Osteoblast (primary cell): Measurements from ENCODE around the gene PTPRN2. TPM values are rescaled to one million over a fixed set of nuclear protein-coding genes. Genes with fewer than 3 reads are reported as not detected.

Source experiments
- DNase-seq: peaks from one replicate; pipeline ENCODE4 v3.0.0; 2011; ENCODE audit warnings: low spot score, mixed read lengths; ENCODE audit not compliant: insufficient read length; ENCODE audit errors: missing footprints
- H2AFZ ChIP-seq: 2 replicates; pipeline ENCODE4 v1.6.0; 2011; ENCODE audit warnings: mild to moderate bottlenecking, low read length
- H3K27ac ChIP-seq: 2 replicates; pipeline ENCODE4 v1.5.1; 2011; ENCODE audit warnings: mild to moderate bottlenecking, low read depth, low read length, moderate library complexity
- H3K27me3 ChIP-seq: 2 replicates; pipeline ENCODE4 v1.6.0; 2012; ENCODE audit warnings: mild to moderate bottlenecking, control low read depth, inconsistent platforms, low read length, moderate library complexity; ENCODE audit not compliant: insufficient read depth
- H3K36me3 ChIP-seq: 2 replicates; pipeline ENCODE4 v1.5.1; 2011; ENCODE audit warnings: mild to moderate bottlenecking, low read length, control low read depth, moderate library complexity; ENCODE audit not compliant: insufficient read depth
- H3K4me1 ChIP-seq: 2 replicates; pipeline ENCODE4 v1.5.1; 2011; ENCODE audit warnings: mild to moderate bottlenecking, low read length, control low read depth, moderate library complexity; ENCODE audit not compliant: insufficient read depth
- H3K4me2 ChIP-seq: 2 replicates; pipeline ENCODE4 v1.6.0; 2011; ENCODE audit warnings: mild to moderate bottlenecking, low read length; ENCODE audit not compliant: insufficient read depth
- H3K4me3 ChIP-seq: fragments of 200-600 bp; sonication (generic); 3 replicates; pipeline ENCODE4 v1.5.1; 2012; ENCODE audit warnings: mild to moderate bottlenecking, low read length, inconsistent platforms; ENCODE audit not compliant: insufficient read depth
- H3K79me2 ChIP-seq: 2 replicates; pipeline ENCODE4 v1.6.0; 2012; ENCODE audit warnings: mild to moderate bottlenecking, low read length, control low read depth, inconsistent platforms; ENCODE audit not compliant: insufficient read depth
- H3K9me3 ChIP-seq: 2 replicates; pipeline ENCODE4 v1.5.1; 2011; ENCODE audit warnings: low read depth, low read length, control low read depth
- H4K20me1 ChIP-seq: 2 replicates; pipeline ENCODE4 v1.6.0; 2012; ENCODE audit warnings: mild to moderate bottlenecking, low read length, control low read depth; ENCODE audit not compliant: insufficient read depth
- total RNA-seq: library from RNA; depleted of rRNA; stranded (reverse); fragments of >200 nt; gene quantifications from 2 replicates; pipeline ENCODE4 v1.2.3, GENCODE V29; 2012
- TF ChIP-seq, protein P1 (sequence below): IDR thresholded peaks from 2 replicates; pipeline ENCODE4 v1.5.1; 2011; ENCODE audit warnings: mild to moderate bottlenecking, low read depth, low read length, moderate library complexity; ENCODE audit errors: extremely low read depth

PTPRN2 gene
- total RNA-seq, 1 donor: 0.36 TPM

DNA sequence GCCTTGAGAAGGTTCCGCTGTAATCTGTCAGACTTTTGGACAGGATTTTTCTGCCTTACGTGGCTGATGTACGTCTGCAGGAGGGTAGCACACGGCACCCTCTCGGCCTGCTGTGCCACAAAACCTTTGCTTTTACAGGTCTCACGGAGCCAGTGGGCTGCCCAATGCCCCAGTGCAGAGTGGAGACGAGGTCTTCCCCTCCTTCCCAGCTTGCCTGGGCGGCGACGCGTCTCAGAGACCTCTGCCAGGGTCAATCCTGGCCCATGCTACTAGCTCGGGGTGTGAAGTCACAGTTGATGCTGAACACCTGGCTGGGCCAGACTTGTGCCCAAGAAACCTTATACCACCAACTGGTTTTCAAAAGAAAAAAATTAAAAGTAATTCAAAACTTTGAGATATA lies 724.4 kb downstream of the PTPRN2 start:
- H4K20me1 ChIP-seq: no peaks in the 10 kb centered on the region
- TF ChIP-seq, protein P1, sequence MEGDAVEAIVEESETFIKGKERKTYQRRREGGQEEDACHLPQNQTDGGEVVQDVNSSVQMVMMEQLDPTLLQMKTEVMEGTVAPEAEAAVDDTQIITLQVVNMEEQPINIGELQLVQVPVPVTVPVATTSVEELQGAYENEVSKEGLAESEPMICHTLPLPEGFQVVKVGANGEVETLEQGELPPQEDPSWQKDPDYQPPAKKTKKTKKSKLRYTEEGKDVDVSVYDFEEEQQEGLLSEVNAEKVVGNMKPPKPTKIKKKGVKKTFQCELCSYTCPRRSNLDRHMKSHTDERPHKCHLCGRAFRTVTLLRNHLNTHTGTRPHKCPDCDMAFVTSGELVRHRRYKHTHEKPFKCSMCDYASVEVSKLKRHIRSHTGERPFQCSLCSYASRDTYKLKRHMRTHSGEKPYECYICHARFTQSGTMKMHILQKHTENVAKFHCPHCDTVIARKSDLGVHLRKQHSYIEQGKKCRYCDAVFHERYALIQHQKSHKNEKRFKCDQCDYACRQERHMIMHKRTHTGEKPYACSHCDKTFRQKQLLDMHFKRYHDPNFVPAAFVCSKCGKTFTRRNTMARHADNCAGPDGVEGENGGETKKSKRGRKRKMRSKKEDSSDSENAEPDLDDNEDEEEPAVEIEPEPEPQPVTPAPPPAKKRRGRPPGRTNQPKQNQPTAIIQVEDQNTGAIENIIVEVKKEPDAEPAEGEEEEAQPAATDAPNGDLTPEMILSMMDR: no peak

DNA sequence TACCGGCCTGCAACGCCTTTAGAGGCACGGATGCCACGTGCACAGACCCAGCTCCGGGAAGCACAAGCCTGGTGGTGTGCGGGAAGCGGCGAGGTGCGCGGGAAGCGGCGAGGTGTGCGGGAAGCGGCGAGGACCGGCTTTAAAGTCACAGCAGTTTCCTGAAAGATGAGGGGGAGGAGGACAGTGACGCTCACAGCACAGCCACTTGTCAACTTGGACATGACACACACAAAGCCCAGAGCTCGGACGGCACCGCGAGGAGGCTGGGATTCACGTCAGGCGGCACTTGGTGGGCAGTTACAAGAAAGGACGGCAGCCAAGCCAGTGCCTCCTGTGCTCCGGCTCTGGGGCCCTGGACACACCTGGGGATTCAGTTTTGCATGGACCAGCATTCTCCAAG lies 724.9 kb downstream of the PTPRN2 start:
- H3K4me1 ChIP-seq: no peaks in the 10 kb centered on the region
- no peak overlapping the region for H3K4me3 ChIP-seq
- H3K27ac ChIP-seq: no peak overlapping the region
- no peaks in the 10 kb centered on the region for H3K36me3 ChIP-seq
- no peaks in the 10 kb centered on the region for H3K9me3 ChIP-seq
- DNase-seq: no peak
- no peaks in the 10 kb centered on the region for H3K27me3 ChIP-seq
- TF ChIP-seq, protein P1: no peak
- no peak overlapping the region for H2AFZ ChIP-seq
- no peak overlapping the region for H3K4me2 ChIP-seq
- no peaks in the 10 kb centered on the region for H3K79me2 ChIP-seq
- H4K20me1 ChIP-seq: no peaks in the 10 kb centered on the region

More for the DNA sequence above, 724.4 kb downstream of the PTPRN2 start:
- Histone ChIP-seq H3K4me3 (no peak overlapping the region), H2AFZ (no peak overlapping the region), H3K36me3 (no peaks in the 10 kb centered on the region), H3K4me2 (no peak overlapping the region), H3K79me2 (no peaks in the 10 kb centered on the region), H3K27ac (no peak overlapping the region), H3K4me1 (no peaks in the 10 kb centered on the region), H3K27me3 (no peaks in the 10 kb centered on the region), H3K9me3 (no peaks in the 10 kb centered on the region)
- DNase-seq: no peak

DNA sequence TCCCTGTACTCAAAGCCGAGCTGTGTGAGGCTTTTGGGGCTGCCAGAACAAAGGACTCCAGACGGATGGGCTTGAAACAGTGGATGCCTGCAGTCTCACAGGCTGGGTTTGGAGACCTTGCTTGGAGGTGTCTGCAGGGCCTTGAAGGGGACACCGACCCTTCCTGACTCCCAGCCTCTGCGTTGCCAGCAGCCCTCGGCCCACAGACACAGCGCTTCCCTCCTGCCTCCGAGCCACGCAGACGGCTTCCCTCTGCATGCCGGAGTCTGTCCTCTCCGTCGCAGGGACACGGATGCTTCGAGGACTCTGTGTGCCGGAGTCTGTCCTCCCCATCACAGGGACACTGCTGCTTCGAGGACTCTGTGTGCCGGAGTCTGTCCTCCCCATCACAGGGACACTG lies 726.1 kb downstream of the PTPRN2 start:
- Histone ChIP-seq H3K27ac (no peak overlapping the region), H3K9me3 (no peaks in the 10 kb centered on the region), H3K36me3 (no peaks in the 10 kb centered on the region), H2AFZ (no peak overlapping the region), H3K79me2 (no peaks in the 10 kb centered on the region), H3K27me3 (no peaks in the 10 kb centered on the region), H3K4me3 (no peak overlapping the region), H3K4me2 (no peak overlapping the region), H3K4me1 (no peaks in the 10 kb centered on the region), H4K20me1 (no peaks in the 10 kb centered on the region)
- TF ChIP-seq, protein P1: no peak
- DNase-seq: no peak

DNA sequence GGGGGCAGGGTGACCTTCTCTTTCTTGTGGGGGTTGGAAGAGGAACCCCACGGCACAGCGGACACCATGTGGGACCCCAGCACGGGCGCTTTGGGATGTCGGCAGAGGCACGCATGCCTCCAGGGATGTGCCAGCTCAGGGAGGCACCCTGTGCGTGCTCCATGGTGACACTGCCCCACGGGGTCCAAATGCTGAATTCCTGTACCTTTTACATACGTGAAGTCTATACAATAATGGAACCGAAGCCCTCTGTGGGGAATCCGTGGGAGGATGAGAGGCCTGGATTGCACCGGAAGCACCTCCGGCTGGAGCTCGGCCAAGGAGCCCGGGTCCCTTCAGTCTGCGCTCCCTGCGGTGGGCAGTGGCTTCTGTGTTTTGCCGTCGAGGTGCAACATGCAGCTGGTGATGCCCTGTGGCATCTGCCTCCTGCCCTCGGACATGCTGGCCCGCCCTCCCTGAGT lies 726.6 kb downstream of the PTPRN2 start:
- DNase-seq: no peak
- no peaks in the 10 kb centered on the region for H3K9me3 ChIP-seq
- no peak overlapping the region for H3K4me3 ChIP-seq
- no peaks in the 10 kb centered on the region for H3K36me3 ChIP-seq
- H3K4me2 ChIP-seq: no peak overlapping the region
- H2AFZ ChIP-seq: no peak overlapping the region
- H3K4me1 ChIP-seq: no peaks in the 10 kb centered on the region
- no peak overlapping the region for H3K27ac ChIP-seq
- TF ChIP-seq, protein P1: no peak
- H4K20me1 ChIP-seq: no peaks in the 10 kb centered on the region
- no peaks in the 10 kb centered on the region for H3K27me3 ChIP-seq
- no peaks in the 10 kb centered on the region for H3K79me2 ChIP-seq
